ENCODE measurements around the gene C6orf15.

The C6orf15 gene

DNA sequence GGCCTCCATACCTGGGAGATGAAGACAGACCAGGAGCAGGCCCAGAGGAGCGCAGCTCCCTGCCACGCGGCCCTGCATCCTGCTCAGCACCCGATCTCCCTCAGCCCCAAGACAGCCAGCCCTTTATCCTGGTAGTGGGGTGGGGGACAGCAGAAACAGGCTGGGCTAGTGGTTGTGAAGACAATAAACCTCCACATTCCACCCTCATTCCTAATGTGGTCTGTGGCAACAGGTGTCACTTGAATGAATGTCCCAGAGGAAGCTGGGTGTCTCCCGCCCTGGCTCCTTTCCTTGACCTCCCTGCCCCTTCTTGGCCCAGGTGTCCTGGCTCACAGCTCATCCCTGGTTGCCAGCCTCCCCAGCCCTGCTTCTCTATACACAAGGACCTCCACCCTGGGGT lies at the start of gene C6orf15:
C6orf15 (minus strand) TSS at position 98 of the 400 bp plus-strand sequence; CDS start at position 78, 20 bp downstream.
- no peak for DNase-seq

DNA sequence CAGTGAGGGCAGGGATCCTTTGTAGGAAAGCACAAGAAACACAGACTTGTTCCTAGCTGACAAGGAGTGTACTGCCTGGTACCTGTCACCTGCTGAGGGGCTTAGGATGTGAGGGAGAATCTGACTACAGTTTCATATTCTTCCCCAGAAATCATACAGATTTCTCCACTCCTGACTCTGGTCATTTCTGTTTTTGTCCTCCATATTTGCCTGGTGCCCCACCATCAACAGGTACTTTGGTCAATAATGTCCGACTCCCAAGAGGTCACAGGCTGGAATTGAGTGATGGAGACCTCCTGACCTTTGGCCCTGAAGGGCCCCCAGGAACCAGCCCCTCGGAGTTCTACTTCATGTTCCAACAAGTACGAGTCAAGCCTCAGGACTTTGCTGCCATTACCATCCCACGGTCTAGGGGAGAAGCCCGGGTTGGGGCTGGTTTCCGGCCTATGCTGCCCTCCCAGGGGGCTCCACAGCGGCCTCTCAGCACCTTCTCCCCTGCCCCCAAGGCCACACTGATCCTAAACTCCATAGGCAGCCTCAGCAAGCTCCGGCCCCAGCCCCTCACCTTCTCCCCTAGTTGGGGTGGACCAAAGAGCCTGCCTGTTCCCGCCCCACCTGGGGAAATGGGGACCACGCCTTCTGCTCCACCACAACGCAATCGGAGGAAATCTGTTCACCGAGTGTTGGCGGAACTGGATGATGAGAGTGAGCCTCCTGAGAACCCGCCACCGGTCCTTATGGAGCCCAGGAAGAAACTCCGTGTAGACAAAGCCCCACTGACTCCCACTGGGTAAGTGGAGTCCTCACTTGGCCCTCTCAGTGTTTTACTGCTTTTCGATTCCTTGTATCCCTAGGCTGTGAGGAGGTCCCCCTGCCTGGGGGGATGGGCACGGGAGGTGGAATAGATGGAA lies 49.1 kb upstream of the C6orf15 start:
- DNase-seq, result no peak

DNA sequence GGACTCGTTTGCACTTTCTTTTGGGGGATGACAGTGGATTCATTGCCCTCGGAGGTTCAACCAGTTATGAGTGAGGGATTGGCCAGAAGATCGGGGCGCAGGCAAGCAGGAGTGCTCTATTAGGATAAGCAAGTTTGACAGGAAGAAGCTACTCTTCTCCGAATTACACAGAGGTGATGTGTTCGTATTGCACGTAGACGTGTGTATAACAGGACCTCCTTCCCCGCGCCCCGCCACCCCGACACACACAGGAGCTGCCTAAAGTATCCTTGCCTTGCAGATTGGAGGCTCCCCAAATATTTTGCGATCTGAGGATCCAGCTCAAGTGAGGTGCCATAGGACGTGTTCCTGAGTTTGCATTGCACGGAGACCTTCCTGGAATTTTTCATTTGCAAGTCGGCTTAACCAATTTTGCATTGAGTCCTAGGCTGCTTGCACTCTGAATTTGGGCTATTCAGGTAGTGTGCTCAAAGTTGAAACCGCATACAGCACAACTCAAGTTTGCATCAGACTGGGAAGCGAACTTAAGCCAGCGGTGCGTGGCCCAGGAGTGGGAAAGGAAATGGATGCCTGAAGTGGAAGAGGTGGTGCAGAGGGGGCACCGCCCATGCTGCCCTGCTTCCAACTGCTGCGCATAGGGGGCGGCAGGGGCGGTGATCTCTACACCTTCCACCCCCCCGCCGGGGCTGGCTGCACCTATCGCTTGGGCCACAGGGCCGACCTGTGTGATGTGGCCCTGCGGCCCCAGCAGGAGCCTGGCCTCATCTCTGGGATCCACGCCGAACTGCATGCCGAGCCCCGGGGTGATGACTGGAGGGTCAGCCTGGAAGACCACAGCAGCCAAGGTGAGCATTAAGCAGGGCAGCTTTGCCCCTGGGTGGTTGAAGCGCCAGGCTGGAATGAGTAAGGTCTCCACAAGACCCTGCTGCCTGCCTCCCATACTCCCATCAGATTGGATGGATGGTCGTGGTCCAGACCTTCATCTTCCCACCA lies 46.8 kb upstream of the C6orf15 start:
- DNase-seq, result peak; percentile 53

DNA sequence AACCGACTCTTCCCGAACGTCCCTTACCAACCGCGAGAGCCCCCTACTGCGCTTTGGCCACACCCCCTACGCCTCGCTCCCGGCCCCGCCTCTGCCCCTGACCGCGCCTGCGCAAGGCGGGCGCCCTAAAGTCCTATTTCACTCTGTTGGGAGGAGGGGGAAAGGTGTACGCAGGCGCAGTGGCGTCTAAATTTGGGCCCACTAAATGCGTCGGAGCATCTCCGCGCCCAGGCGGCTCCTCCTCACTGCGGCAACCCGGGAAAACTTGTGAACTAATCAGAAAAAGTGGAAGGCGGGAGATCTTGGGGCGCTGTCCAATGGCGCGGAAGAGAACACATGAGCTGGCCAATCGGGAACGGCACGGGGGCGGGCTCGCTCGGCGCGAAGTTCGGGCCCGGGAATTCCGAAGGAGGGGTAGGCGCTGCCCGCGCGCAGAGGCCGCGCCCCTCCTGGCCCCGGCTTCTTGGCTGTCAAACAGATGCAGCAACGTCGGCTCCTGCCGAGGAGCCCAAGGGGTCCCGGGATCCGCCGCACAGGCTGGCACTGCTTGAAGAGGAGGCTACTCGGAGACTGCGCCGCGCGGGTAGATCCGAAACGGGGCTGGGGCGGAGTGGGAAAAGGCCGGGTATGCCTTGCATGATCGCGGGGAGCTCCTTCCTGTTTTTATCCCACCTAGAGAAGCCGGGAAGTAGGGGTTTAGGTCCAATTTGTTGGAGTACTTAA lies 45.9 kb upstream of the C6orf15 start, which contains the start of gene TCF19:
TCF19 (plus strand) TSS at position 450 of the 723 bp plus-strand sequence. CDS start 881 bp downstream, outside the sequence.
- peak; percentile 99 for DNase-seq

DNA sequence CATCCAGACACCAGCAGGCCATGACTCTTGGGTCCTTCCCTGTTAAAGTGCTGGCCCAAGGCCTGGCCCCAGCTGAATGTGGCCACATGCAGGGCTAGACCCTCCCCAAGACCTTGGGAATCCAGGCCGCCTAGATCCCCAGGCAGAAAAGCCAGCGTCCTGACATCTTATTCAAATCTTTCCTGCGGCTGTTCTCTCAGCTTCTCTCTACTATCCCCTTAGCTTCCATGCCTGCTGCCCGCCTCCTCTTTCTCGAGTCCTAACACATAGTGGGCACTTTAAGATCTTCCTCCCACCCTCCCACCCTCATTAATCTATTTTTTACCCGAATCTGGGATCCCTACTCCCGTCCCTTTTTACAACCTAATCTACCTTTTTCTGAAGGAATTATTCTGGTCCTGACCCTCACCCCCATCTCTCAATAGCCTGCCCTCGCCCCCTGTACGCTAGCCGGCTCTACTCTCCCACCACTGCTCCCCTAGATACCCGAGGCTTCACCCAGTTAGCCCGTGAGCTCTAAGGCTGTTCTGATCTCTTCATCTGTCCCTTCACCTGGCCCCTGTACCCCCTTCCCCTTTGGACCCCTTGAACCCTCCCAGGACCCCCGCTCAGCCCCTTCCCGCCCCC lies 45.3 kb upstream of the C6orf15 start, which contains the start of gene CCHCR1:
CCHCR1 (minus strand) TSS at position 290 of the 627 bp plus-strand sequence; CDS start at position 88, 202 bp downstream.
- peak; percentile 1 for DNase-seq

DNA sequence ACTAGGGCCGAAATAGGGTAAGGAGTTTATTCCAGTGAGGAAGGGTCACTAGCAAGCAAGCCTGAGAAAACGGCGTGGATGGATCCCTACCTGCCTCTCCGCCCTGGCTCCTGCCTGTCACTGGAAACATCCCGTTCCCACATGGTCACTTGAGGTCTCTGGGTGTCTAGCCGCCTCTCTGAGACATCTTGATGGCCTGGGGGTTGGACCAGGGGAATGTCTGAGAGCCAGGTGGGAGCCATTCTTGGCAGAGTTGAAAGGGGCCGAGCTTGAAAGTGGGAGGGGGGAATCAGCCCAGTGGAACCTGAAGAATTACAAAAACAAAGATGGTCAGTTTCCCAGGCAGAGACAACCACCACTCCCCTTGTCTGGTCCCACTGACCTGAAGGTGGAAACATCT lies 44.3 kb upstream of the C6orf15 start:
- DNase-seq, result no peak

DNA sequence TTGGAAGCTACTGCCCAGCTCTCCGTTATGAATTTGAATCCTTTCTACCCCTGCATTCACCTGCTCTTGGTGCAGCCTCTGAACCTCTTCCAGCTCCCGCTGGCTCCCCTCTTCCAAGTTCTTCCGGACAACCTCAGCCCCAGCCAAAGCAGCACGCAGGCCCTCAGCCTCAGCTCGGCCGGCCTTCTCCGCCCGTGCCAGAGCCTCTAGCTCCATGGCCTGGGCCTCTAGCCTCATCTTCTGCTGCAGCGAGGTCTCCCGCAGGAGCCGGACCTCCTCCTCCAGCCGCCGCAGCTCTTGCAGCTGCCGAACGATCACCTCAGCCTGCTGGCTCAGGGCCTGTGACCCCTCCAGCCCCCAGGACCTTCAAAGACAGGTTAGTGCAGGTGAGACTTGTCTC lies 42.1 kb upstream of the C6orf15 start:
- no peak for DNase-seq

DNA sequence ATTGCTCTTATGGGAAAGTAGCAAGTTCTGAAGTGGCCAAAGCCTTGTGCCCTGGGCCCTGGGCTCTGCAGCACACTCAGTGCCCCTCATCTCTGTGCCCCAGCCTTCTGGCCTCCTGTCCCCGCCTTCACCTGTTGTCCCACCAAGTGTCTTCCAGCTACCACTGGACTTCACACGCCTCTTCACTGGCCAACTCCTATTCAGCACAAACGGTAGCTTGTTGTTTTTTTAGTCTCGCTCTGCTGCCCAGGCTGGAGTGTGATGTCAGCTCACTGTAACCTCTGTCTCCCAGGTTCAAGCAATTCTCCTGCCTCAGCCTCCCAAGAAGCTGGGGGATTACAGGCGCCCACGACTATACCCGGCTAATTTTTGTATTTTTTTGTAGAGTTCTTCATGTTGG lies 40.4 kb upstream of the C6orf15 start:
- DNase-seq, result no peak

DNA sequence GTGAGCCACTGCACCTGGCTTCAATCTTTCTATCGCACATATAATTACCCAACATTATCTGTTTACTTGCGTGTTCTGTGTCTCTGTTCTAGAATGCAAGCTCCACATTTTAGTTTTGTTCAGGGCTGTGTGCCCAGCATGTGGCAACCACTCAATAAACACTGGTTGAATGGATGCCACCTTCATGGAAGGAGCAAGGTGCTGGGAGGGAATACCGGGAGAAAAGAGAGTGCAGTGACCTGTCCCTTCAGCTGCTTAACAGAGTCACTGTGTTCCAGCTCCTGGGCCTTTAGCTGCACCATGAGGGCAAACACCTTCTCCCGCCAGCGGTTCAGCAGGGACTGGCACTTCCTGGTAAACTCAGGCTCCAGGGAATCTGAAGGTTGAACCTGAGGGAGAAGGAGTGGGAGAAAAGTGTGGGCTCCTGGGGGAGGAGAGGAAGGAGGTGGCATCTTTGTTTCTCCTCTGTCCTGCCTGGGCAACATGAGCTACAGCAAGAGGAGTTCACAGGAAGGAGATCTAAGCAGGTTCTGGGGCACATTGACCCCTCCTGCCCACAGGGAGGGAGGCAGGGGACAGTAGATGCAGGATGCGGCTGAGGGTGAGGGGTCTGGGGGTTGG lies 37.6 kb upstream of the C6orf15 start:
- DNase-seq, result no peak

DNA sequence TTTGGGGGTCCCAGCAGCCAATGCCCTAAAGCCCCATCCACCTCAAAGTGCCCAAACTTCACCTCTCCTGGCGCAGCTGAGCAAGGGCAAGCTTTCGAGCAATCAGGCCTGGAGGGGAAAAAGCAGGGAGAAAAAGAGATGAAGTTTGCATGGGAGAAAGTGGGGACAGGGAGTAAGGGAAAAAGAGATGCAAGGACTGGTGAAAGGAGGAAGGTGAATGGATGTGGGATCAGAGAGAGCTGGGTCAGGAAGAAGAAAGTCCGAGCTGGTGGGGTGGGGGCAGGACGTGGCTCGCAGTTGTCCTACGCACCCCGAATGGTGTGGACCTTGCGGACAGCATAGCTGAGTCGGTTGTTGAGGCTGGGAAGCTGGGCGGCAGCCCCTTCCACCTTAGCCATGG lies 33.0 kb upstream of the C6orf15 start:
- DNase-seq, result no peak

DNA sequence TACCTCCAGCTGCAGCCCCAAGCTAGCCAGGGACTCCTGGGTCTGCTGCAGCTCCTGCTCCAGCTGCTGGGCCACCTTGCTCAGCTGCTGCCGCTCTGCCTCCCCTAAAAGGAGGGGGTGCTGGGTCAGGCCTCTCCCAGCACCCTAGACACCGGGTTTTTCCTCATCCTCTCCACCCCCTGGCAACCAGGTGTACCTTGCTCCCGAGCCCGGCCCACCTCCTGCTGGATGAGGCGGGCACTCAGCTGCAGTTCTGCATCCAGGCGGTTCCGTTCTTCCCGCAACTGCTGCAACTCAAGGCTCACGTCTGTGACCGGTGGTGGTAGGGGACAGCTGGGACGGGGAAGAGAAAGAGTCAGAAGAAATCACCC lies 32.6 kb upstream of the C6orf15 start:
- no peak for DNase-seq

DNA sequence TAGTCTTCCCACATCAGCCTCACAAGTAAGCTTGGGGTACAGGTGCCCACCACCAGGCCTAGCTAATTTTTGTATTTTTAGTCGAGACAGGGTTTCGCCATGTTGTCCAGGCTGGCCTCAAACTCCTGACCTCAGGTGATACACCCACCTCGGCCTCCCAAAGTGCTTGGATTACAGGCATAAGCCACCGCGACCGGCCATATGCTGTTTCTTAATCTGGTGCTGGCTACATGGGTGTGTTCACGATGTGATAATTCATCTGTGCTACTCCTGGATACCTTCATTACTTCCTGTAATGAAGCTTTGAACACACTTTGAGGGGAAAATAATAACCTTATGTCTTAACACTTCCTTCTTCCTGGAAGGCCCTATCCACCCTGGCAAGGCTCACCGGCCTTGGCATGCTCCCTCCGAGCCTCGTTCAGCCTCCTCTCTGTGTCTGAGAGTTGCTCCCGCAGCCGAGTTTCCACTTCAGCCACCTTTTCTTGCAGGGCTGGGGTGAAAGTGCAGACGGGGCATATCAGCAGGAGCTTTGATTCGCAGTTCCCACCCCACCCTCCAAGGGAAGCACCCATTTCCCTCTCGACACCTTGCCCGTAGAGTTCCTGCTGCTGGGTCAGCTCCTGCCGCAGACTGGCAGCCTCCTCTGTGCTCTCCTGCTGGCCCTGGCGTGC lies 32.1 kb upstream of the C6orf15 start:
- no peak for DNase-seq

DNA sequence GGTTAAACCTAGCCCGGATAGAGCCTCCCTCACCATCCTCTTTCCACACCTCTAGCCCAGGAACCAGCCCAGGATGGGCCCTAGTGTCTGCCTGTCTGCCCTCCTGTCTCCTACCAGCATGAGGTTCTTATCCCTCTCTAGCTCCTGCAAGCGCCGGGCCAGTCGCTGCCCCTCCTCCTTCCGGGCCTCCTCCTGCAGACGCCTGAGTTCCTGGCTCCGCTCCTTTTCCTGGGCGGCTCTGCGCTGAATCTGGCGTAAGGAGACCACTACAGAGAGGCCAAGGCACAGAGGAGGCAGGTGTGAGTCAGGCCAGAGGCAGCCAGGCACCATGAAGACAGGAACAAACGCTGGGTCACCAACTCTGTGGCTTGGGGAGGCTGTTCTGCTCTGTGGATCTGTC lies 30.8 kb upstream of the C6orf15 start:
- no peak for DNase-seq

DNA sequence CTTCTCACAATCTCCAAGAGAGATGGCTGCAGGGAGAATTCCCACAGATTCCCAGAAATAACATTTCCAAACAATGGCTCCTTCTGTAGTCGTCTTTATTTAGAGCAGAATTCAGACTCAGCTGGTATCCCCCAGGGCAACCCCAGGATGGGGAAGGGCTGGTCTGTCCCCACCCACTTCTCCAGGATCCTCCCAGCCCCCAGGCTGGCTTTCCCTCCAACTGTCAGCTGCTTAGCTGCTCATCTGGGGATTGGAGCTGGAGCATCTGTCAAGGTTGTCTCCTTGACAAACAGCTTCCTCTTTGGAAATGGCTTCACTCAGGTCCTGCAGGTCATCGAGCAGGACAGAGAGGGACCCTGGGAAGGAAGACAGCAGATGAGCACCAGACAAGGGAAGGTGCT lies 30.0 kb upstream of the C6orf15 start:
- DNase-seq, result no peak

DNA sequence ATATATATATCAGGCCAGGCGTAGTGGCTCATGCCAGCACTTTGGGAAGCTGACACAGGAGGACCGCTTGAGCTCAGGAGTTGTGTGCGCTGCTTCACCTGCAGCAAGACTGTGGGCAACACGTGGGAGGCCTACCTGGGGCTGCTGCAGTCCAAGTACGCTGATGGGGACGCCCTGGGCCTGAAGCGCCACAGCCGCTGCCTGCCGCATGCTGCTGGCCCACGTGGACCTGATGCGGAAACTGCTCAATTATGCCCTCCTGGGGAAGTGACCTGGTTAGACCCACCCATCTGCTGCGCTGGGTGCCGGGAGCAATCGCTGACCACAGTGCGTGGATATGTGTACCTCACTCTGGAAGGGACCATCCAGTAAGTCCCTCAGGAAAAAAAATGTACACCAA lies 28.3 kb upstream of the C6orf15 start:
- DNase-seq, result no peak

DNA sequence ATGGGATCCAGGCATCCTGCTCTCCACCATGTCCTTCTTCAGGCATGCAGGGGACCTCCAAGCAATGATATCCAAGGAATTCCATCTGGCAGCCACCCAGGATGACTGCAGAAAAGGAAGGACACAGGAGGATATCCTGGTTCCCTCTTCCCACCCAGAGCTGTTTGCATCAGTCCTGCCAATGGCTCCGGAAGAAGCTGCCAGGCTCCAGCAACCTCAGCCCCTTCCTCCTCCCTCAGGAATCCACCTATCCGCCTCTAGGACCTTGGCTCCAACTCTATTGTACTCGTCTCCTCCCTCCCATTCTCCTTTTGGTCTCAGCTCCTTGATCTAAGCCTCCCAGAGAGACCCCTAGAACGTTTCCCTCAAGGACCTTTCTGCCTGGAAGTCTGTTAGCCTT lies 27.2 kb upstream of the C6orf15 start:
- DNase-seq, result no peak

DNA sequence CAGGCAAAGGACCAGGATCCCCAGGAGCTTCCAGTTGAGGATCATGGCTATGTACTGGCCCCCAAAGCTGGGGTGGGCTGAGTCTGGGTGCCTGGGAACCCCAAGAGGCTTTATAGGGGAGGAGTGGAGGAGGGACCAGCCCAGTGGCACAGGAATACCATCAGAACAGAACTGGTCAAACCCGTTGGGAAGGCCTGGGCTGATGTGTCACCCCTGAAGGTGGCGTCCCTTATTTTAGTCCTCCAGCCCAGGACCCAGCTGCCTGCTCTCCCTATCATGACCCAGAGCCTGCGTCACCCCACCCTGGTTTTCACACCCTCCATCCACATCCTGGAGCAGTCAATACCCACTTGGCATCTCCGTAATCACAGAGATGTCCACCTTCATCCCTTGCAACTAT lies 26.6 kb upstream of the C6orf15 start, which contains the start of gene PSORS1C2:
PSORS1C2 (minus strand) TSS at position 85 of the 400 bp plus-strand sequence; CDS start at position 45, 40 bp downstream.
- no peak for DNase-seq

DNA sequence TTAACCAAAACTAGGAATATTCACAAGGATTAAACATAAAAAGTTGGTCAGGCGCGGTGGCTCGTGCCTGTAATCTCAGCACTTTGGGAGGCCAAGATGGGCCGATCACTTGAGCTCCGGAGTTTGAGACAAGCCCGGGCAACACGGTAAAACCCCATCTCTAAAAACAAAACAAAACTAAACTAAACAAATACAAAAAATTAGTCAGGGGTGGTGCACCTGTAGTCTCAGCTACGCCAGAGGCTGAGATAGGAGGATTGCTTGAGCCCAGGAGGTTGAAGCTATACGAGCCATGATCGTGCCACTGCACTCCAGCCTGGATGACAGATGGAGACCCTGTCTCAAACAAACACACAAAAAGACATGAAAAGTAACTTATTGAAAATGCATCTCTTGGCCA lies 23.3 kb upstream of the C6orf15 start:
- DNase-seq, result no peak

DNA sequence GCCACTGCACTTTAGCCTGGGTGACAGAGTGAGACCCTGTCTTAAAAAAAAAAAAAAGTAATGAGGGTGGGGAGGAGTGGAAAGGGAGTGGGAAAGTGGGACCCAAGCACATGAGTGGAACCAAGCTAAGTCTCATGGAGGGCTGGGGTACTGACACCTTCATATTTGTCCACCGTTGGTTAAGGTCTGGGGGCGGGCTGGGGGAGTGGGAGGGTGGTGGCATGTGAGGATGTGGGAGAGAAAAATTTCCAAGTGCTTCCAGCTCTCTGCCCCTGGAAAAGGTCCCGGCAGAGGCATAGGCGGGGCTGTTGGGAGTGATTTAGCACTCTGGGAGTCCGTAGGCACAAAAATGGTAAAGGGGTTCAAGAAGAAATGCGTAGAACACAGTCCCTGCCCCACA lies 20.4 kb upstream of the C6orf15 start:
- no peak for DNase-seq

DNA sequence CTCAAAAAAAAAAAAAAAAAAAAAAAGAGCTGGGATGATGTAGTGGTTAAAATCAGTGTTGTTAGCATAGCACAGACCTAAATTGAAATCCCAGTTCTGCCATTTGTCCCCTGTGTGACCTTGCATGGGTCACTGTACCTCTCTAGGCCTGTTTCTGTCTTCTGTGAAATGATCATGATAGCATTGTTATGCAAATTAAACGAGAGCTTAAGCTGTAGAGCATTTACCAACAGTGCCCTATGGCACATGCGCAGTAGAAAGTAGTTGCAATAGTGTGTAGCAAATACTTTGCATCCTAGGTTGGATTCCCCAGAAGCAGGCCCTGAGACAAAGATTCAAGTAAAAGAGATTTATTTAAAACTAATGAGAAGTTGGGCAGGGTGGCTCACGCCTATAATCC lies 19.2 kb upstream of the C6orf15 start:
- no peak for DNase-seq

DNA sequence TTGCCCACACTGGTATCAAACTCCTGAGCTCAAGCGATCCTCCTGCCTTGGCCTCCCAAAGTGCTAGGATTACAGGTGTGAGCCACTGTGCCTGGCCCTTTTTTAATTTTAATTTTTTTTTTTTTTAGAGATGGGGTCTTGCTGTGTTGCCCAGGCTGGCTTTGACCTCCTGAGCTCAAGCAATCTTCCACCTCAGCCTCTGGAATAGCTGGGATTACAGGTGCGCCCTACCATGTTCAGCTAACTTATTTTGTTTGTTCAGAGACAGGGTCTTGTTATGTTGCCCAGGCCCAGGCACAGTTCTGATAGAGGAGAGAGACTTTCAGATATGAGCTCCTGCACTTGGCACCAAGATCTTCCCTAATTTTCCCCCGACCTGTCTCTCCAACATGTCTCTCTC lies 18.4 kb upstream of the C6orf15 start:
- DNase-seq, result no peak

Data from hematopoietic multipotent progenitor cell treated with erythropoietin and hydrocortisone succinate and interleukin-3 and kit ligand, for 8 days (in vitro differentiated cells).